ENCODE results near the gene LECT2. TPM values are rescaled to one million over a fixed set of nuclear protein-coding genes. Genes with fewer than 3 reads are reported as not detected.

The LECT2 gene
- total RNA-seq, 1 donor from 2014 or later, result not detected

DNA sequence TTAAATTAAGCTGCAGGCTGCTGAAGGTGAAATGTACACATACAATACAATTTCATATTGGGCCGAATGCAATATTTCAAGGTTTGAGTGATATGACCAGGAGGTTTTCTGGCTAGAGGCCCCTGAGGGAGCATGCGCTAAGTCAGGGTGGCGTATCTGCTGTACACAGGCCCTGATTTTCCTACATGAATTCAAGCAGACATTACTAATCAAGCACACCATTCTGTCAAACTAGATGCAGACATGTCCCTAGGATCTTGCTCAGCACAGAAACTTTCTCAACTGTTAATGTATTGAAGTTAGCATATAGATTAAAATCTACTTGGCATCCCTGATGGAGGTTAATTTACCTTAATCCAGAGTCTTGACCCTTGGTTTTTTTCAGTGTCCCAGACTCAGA, 10.7 kb upstream of the LECT2 start:
- TF ChIP-seq CTCF (IDR thresholded peaks at IDR 0.05; ENCODE audit: unreplicated experiment), result no peak
- no peaks in the 10 kb centered on the region for H3K27me3 Mint-ChIP-seq (ENCODE audit: low read depth)
- no peaks in the 10 kb centered on the region for H3K36me3 Mint-ChIP-seq
- no peak overlapping the region for H3K4me3 Mint-ChIP-seq
- no peak overlapping the region for H3K27ac Mint-ChIP-seq
- H3K4me1 Mint-ChIP-seq, result peaks cover 5% of the 10 kb centered on the region
- no peak for DNase-seq (ENCODE audit: low spot score in 2 of 2, unreplicated experiment in 2 of 2)
- peaks cover 15% of the 10 kb centered on the region for H3K9me3 Mint-ChIP-seq

DNA sequence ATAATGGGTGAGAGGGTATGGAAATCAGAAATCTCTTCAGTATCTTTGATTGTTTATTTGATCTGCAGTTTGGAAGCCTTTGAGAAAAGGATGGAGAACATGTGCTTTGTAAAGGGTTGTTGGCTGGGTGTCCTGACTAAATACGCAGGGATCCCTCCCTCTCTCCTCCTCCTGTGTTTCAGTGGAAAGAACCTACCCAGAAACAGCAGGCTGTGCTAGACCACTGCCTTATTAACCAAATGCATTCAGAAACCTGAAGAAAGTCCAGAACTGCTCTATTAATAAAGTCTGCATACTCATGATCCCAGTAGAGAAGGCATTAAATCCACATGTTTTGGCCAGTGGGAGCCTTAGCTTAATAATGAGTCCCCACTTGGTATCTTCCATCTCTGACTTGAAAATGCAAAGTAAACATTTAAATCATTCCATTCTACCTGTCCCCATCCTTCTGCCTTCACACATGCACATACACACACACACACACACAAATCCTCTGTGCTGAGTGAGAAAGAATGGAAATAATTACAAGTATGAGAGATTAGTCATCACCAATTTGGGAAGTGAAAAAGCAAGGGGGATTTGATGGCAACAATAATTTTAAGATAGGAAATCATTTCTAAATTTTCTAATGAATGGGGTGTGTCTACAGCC, 10.0 kb upstream of the LECT2 start:
- DNase-seq (ENCODE audit: low spot score in 2 of 2, unreplicated experiment in 2 of 2), result no peak
- TF ChIP-seq CTCF (IDR thresholded peaks at IDR 0.05; ENCODE audit: unreplicated experiment), result no peak
- Mint-ChIP-seq H3K4me1 (peaks cover 5% of the 10 kb centered on the region), H3K27ac (no peak overlapping the region), H3K4me3 (no peak overlapping the region), H3K27me3 (ENCODE audit: low read depth) (no peaks in the 10 kb centered on the region), H3K36me3 (no peaks in the 10 kb centered on the region), H3K9me3 (peaks cover 10% of the 10 kb centered on the region)

GRCh38 chr5:135955525-135955924, 742 bp upstream of the LECT2 start:
- no peak overlapping the region for H3K27ac Mint-ChIP-seq
- no peaks in the 10 kb centered on the region for H3K36me3 Mint-ChIP-seq
- peaks cover 12% of the 10 kb centered on the region for H3K4me1 Mint-ChIP-seq
- peaks cover 2% of the 10 kb centered on the region for H3K27me3 Mint-ChIP-seq (ENCODE audit: low read depth)
- no peak for DNase-seq (ENCODE audit: low spot score in 2 of 2, unreplicated experiment in 2 of 2)
- no peak overlapping the region for H3K4me3 Mint-ChIP-seq
- H3K9me3 Mint-ChIP-seq, result no peaks in the 10 kb centered on the region
- TF ChIP-seq CTCF (IDR thresholded peaks at IDR 0.05; ENCODE audit: unreplicated experiment), result no peak

GRCh38 chr5:135953850-135954249, 933 bp downstream of the LECT2 start:
- DNase-seq (ENCODE audit: low spot score in 2 of 2, unreplicated experiment in 2 of 2), result no peak
- no peak overlapping the region for H3K4me3 Mint-ChIP-seq
- H3K27me3 Mint-ChIP-seq (ENCODE audit: low read depth), result peaks cover 2% of the 10 kb centered on the region
- TF ChIP-seq CTCF (IDR thresholded peaks at IDR 0.05; ENCODE audit: unreplicated experiment), result no peak
- no peaks in the 10 kb centered on the region for H3K9me3 Mint-ChIP-seq
- no peaks in the 10 kb centered on the region for H3K36me3 Mint-ChIP-seq
- H3K4me1 Mint-ChIP-seq, result peaks cover 15% of the 10 kb centered on the region
- H3K27ac Mint-ChIP-seq, result no peak overlapping the region

DNA sequence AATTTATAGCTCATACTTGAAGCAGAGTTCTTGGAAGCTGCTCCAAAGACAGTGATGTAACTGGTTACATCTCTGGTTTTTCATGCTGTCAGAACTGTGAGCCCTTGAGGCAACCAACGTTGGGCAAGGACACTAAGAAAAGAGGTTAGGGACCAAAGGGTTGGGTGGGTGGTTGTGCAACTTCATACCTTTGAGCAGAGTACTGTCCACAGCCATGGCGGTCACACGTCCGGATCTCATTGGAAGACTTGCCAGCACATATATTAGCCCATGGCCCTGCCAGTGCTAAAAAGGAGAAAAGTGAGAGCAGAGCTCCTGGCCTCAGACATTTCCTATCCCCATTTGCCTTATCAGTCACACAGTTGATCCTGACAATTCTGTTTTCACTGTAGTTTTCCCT, 2.1 kb downstream of the LECT2 start:
- H3K4me1 Mint-ChIP-seq, result peaks cover 8% of the 10 kb centered on the region
- H3K9me3 Mint-ChIP-seq, result no peaks in the 10 kb centered on the region
- no peak for DNase-seq (ENCODE audit: low spot score in 2 of 2, unreplicated experiment in 2 of 2)
- no peak for TF ChIP-seq CTCF (IDR thresholded peaks at IDR 0.05; ENCODE audit: unreplicated experiment)
- no peaks in the 10 kb centered on the region for H3K36me3 Mint-ChIP-seq
- no peak overlapping the region for H3K27ac Mint-ChIP-seq
- peaks cover 2% of the 10 kb centered on the region for H3K27me3 Mint-ChIP-seq (ENCODE audit: low read depth)
- no peak overlapping the region for H3K4me3 Mint-ChIP-seq

DNA sequence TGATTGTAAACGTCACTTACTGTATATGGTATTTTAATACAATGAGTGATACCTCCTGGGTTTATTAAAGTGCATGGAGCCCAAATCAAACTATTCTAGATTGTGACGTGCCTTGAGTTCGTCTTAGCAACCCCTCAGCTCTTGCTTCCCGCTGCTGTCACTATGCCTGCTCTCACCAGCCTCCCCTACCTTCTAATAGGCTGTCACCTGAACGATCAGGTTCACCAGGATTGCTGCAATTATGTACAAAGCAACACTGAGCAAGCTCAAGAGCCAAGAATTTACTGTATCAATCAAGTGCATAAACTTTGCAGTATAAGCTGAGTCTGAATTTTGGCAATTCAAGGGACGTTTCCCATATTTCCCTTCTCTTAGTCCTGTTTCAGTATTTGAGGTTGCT, 3.0 kb downstream of the LECT2 start:
- no peak overlapping the region for H3K27ac Mint-ChIP-seq
- peaks cover 6% of the 10 kb centered on the region for H3K4me1 Mint-ChIP-seq
- no peak overlapping the region for H3K4me3 Mint-ChIP-seq
- DNase-seq (ENCODE audit: low spot score in 2 of 2, unreplicated experiment in 2 of 2), result no peak
- H3K27me3 Mint-ChIP-seq (ENCODE audit: low read depth), result peaks cover 2% of the 10 kb centered on the region
- H3K36me3 Mint-ChIP-seq, result no peaks in the 10 kb centered on the region
- no peaks in the 10 kb centered on the region for H3K9me3 Mint-ChIP-seq
- no peak for TF ChIP-seq CTCF (IDR thresholded peaks at IDR 0.05; ENCODE audit: unreplicated experiment)

Data from mesothelial cell of epicardium (in vitro differentiated cells).